Brain microvascular endothelial cell (primary cell): ENCODE measurements around the gene FADS1.

Experiments
- DNase-seq: peaks from one replicate; pipeline ENCODE4 v3.0.0-alpha.2; 2020
- H3K27ac ChIP-seq: fragments of 250-450 bp; sonication (Bioruptor Pico); 2 replicates; pipeline ENCODE4 v1.5.1; 2020; ENCODE audit warnings: mild to moderate bottlenecking, moderate library complexity
- H3K27me3 ChIP-seq: fragments of 250-450 bp; sonication (Bioruptor Pico); replicated peaks from 2 replicates; pipeline ENCODE4 v1.5.1; 2020; ENCODE audit warnings: mild to moderate bottlenecking
- H3K36me3 ChIP-seq: fragments of 250-450 bp; sonication (Bioruptor Pico); replicated peaks from 2 replicates; pipeline ENCODE4 v1.5.1; 2020; ENCODE audit warnings: mild to moderate bottlenecking
- H3K4me3 ChIP-seq: 2 replicates; pipeline ENCODE4 v1.5.1; 2011; ENCODE audit warnings: low read depth, mild to moderate bottlenecking, control low read depth, low read length, moderate library complexity
- in situ Hi-C: cut with HindIII; loops from 2 replicates; pipeline ENCODE4 v1.10.0; 2017; ENCODE audit warnings: low sequenced_read_pairs, low pct_ligation_motif_present
- TF ChIP-seq, protein P1 (sequence below): IDR thresholded peaks from 2 replicates; pipeline ENCODE4 v1.5.1; 2011; ENCODE audit warnings: low read depth, mild to moderate bottlenecking, moderate library complexity, low read length, control low read depth, inconsistent platforms; ENCODE audit errors: missing control alignments

The FADS1 gene

DNA sequence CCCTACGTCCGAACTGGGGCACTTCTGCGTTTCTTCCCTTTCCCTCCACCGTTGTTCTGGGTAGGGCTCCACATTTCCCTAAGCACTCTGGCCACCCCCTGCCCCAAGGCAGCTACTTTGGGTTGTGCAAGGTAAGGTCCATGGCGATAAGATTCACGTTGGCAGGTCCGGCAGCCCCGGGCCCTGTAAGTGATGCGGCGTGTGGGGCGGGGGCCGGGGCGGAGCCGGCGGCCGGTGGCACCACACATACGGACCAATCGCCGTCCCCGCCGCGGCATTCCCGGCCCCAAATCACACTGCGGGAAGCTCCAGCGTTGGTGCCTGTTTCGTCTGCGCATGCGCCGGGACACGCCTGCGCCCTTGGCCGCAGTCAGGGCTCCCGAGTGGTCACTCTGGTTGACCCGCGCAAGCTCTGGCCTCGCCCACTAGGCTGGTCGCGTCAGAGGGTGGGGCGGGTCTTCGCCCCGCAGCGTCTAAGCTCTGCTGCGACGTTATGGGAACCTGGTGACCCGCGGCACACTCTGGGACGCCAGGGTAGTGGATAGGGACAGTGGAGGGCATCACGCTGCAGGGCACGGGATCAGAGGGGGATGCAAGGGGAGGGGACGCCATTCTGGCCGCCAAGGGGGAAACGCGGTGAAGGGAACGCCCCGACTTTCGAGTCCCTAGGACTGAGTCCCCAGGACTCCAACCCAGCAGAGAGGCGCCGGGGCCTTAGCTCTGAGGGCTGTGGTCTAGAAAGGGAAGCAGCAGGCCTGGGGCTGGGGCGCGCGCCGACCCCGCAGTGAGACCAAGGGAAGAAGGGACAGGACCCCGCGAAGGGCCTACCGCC, 1.6 kb downstream of the FADS1 start:
- Histone ChIP-seq H3K27me3 (no peaks in the 10 kb centered on the region), H3K27ac (peak overlapping the region; percentile 62), H3K4me3 (peak overlapping the region; percentile 89), H3K36me3 (peaks cover 29% of the 10 kb centered on the region)
- peak; percentile 74 for DNase-seq
- in situ Hi-C loops = no loop called here
- TF ChIP-seq, protein P1, sequence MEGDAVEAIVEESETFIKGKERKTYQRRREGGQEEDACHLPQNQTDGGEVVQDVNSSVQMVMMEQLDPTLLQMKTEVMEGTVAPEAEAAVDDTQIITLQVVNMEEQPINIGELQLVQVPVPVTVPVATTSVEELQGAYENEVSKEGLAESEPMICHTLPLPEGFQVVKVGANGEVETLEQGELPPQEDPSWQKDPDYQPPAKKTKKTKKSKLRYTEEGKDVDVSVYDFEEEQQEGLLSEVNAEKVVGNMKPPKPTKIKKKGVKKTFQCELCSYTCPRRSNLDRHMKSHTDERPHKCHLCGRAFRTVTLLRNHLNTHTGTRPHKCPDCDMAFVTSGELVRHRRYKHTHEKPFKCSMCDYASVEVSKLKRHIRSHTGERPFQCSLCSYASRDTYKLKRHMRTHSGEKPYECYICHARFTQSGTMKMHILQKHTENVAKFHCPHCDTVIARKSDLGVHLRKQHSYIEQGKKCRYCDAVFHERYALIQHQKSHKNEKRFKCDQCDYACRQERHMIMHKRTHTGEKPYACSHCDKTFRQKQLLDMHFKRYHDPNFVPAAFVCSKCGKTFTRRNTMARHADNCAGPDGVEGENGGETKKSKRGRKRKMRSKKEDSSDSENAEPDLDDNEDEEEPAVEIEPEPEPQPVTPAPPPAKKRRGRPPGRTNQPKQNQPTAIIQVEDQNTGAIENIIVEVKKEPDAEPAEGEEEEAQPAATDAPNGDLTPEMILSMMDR = no peak

DNA sequence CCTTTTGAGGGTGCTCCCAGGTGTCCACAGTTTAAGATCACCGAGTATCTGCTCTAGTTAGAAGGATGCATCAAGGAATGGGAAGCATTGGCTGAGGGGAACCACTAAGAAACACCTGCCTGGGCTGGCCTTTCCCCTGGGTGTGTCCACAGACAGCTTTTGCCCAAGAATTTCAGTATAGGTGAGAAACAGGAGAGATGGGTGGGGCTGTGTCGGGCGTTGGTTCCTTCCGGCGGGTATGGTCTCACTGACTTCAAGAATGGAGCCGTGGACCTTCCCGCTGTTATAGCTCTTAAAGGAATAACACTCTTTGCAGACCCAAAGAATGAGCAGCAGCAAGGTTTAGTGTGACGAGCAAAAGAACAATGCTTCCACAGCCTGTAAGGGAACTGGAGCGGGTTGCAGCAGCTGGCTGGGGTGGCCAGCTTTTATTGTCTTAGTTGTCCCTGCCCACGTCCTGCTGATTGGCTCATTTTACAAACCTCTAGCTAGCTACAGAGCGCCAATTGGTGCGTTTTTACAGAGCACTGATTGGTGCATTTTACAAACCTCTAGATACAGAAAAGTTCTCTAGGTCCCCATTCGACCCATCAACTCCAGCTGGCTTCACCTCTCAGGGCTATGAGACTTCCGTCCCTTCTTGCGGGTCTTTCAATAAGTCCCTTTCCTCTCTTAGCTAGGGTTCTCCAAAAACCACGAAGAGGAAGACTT, 2.4 kb downstream of the FADS1 start:
- H3K4me3 ChIP-seq = peak overlapping the region; percentile 89
- H3K36me3 ChIP-seq = peaks cover 35% of the 10 kb centered on the region
- TF ChIP-seq, protein P1 = no peak
- no peaks in the 10 kb centered on the region for H3K27me3 ChIP-seq
- peak; percentile 36 for DNase-seq
- peak overlapping the region; percentile 55 for H3K27ac ChIP-seq
- in situ Hi-C loops = no loop called here

DNA sequence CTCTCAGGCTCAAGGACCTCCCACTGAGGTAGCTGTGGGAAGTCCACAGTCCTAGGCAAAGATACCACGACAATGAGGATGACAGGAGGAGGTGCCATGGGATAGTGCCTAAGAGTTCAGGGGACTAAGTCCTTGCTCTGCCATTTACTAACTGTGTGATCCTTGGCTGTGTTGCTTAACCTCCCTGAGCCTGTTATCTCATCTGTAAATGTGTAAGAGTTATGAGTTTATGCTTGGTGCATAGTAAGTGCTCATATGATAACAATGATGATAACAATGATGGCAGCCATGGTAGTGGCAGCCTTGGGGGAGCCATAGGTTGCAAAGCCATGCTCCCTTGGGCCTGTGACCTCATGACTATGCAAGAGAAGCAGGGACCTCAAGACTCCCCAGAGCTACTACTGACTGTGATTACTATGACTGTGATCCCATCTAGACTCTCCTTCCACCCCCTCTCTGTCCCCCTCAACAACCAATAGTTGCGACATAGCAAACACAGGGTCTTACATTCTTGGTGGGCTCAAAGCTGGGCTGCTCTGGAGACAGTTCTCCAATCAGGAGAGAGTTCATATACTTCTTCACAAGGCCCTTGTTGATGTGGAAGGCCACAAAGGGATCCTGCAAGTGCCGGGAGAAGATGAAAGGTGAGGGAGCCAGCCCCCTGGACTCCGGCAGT, 3.9 kb downstream of the FADS1 start:
- H3K27ac ChIP-seq = no peak overlapping the region
- DNase-seq = no peak
- peaks cover 45% of the 10 kb centered on the region for H3K36me3 ChIP-seq
- no peaks in the 10 kb centered on the region for H3K27me3 ChIP-seq
- no peak overlapping the region for H3K4me3 ChIP-seq
- in situ Hi-C loops = no loop called here
- TF ChIP-seq, protein P1 = no peak

DNA sequence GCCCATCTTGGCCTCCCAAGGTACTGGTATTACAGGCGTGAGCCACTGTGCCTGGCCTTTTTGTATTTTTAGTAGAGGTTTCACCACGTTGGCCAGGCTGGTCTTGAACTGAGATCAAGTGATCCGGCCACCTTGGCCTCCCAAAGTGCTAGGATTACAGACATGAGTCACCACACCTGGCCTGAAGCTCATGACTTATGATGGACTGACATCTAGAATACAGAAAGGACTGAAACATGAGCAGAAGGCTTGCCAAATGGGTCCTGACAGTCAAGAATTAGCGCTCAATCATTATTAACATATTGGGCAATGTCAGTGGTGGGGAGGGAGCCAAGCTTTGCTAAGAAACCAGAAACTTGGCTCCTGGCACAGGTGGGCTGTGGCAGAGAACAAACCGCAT, 5.0 kb downstream of the FADS1 start:
- DNase-seq = no peak
- TF ChIP-seq, protein P1 = no peak
- no peaks in the 10 kb centered on the region for H3K27me3 ChIP-seq
- in situ Hi-C loops = no loop called here
- H3K27ac ChIP-seq = no peak overlapping the region
- peaks cover 52% of the 10 kb centered on the region for H3K36me3 ChIP-seq
- no peak overlapping the region for H3K4me3 ChIP-seq

GRCh38 chr11:61810671-61811175, 6.1 kb downstream of the FADS1 start:
- H3K4me3 ChIP-seq = no peak overlapping the region
- H3K27ac ChIP-seq = no peak overlapping the region
- TF ChIP-seq, protein P1 = no peak
- no peak for DNase-seq
- no peaks in the 10 kb centered on the region for H3K27me3 ChIP-seq
- H3K36me3 ChIP-seq = peaks cover 58% of the 10 kb centered on the region
- in situ Hi-C loops = no loop called here
